Trophoblast cell (in vitro differentiated cells and primary cell): ENCODE data around the gene MLLT1.
A peak's percentile ranks its signal among the peaks of the same experiment; 100 is the strongest.

Experiments used
- DNase-seq, 2 donors: peaks; one replicate each; pipeline ENCODE4 v3.0.0-alpha.2; 2016
- H2AFZ ChIP-seq: 2 replicates; pipeline ENCODE4 v1.6.1; 2013; ENCODE audit warnings: low read length, moderate library complexity, mild to moderate bottlenecking; ENCODE audit not compliant: insufficient read depth, poor library complexity
- H2AK5ac ChIP-seq: 2 replicates; pipeline ENCODE4 v1.6.1; 2013; ENCODE audit warnings: mild to moderate bottlenecking, low read length
- H2BK120ac ChIP-seq: 2 replicates; pipeline ENCODE4 v1.6.1; 2013; ENCODE audit warnings: low read length, mild to moderate bottlenecking, moderate library complexity; ENCODE audit not compliant: insufficient read depth, poor library complexity
- H2BK12ac ChIP-seq: 2 replicates; pipeline ENCODE4 v1.6.1; 2013; ENCODE audit warnings: mild to moderate bottlenecking, low read length, moderate library complexity
- H2BK5ac ChIP-seq: 2 replicates; pipeline ENCODE4 v1.6.1; 2013; ENCODE audit warnings: low read length, low read depth, moderate library complexity, mild to moderate bottlenecking; ENCODE audit not compliant: poor library complexity
- H3K14ac ChIP-seq: 2 replicates; pipeline ENCODE4 v1.6.1; 2013; ENCODE audit warnings: mild to moderate bottlenecking, low read length
- H3K18ac ChIP-seq: 2 replicates; pipeline ENCODE4 v1.6.1; 2013; ENCODE audit warnings: mild to moderate bottlenecking, low read length
- H3K23ac ChIP-seq: 2 replicates; pipeline ENCODE4 v1.6.1; 2013; ENCODE audit warnings: low read length
- H3K27ac ChIP-seq: 2 replicates; pipeline ENCODE4 v1.5.1; 2013; ENCODE audit warnings: low read depth, mild to moderate bottlenecking, inconsistent platforms, low read length, moderate library complexity
- H3K27me3 ChIP-seq: 2 replicates; pipeline ENCODE4 v1.6.1; 2013; ENCODE audit warnings: inconsistent platforms, mild to moderate bottlenecking, low read length, moderate library complexity; ENCODE audit not compliant: insufficient read depth
- H3K36me3 ChIP-seq, 2 experiments: 1 replicate in 1 of 2; 2 replicates in 1 of 2; pipeline ENCODE4 v1.6.1; 2013; ENCODE audit warnings: low read length in 2 of 2, mild to moderate bottlenecking in 2 of 2, moderate library complexity in 1 of 2; ENCODE audit not compliant: insufficient read depth in 2 of 2, control insufficient read depth in 1 of 2
- H3K4ac ChIP-seq: 2 replicates; pipeline ENCODE4 v1.6.1; 2013; ENCODE audit warnings: low read depth, mild to moderate bottlenecking, low read length, moderate library complexity
- H3K4me1 ChIP-seq, 2 experiments: 1 replicate in 1 of 2; 2 replicates in 1 of 2; pipeline ENCODE4 v1.6.1; 2013; ENCODE audit warnings: low read length in 2 of 2, mild to moderate bottlenecking in 2 of 2, moderate library complexity in 1 of 2; ENCODE audit not compliant: insufficient read depth in 2 of 2, control insufficient read depth in 1 of 2
- H3K4me2 ChIP-seq: 2 replicates; pipeline ENCODE4 v1.6.1; 2013; ENCODE audit warnings: inconsistent platforms, mild to moderate bottlenecking, low read length, moderate library complexity
- H3K4me3 ChIP-seq: 2 replicates; pipeline ENCODE4 v1.5.1; 2013; ENCODE audit warnings: mild to moderate bottlenecking, low read depth, low read length, inconsistent platforms
- H3K79me1 ChIP-seq: one replicate; pipeline ENCODE4 v1.6.1; 2013; ENCODE audit warnings: low read length
- H3K79me2 ChIP-seq: 2 replicates; pipeline ENCODE4 v1.6.1; 2013; ENCODE audit warnings: low read length, mild to moderate bottlenecking; ENCODE audit not compliant: control insufficient read depth, insufficient read depth, poor library complexity
- H3K9ac ChIP-seq: 2 replicates; pipeline ENCODE4 v1.6.1; 2013; ENCODE audit warnings: mild to moderate bottlenecking, low read length
- H3K9me3 ChIP-seq: 2 replicates; pipeline ENCODE4 v1.6.1; 2013; ENCODE audit warnings: low read depth, mild to moderate bottlenecking, control low read depth, inconsistent platforms, low read length; ENCODE audit not compliant: insufficient read depth
- H4K12ac ChIP-seq: 2 replicates; pipeline ENCODE4 v1.6.1; 2013; ENCODE audit warnings: low read depth, mild to moderate bottlenecking, low read length, moderate library complexity
- H4K8ac ChIP-seq: 2 replicates; pipeline ENCODE4 v1.6.1; 2013; ENCODE audit warnings: low read depth, mild to moderate bottlenecking, low read length, moderate library complexity
- H4K91ac ChIP-seq: one replicate; pipeline ENCODE4 v1.6.1; 2013; ENCODE audit warnings: low read depth, mild to moderate bottlenecking, low read length, moderate library complexity
- WGBS: extraction: QIAGEN DNeasy Blood & Tissue Kit; methylation state at CpG from one replicate; pipeline ENCODE4 v1.1.7; 2013; ENCODE audit warnings: missing lambda C conversion rate; ENCODE audit not compliant: insufficient read length, insufficient coverage; ENCODE audit errors: extremely low coverage; 5-methylcytosine and 5-hydroxymethylcytosine counted together

Gene MLLT1

GRCh38 chr19:6267552-6268381, 12.0 kb downstream of the MLLT1 start:
- Histone ChIP-seq H3K27me3 (no peaks in the 10 kb centered on the region), H3K9me3 (no peaks in the 10 kb centered on the region), H3K9ac (no peak overlapping the region), H2BK5ac (no peak overlapping the region), H2AK5ac (no peak overlapping the region), H2BK120ac (no peak overlapping the region), H3K79me2 (peaks cover 9% of the 10 kb centered on the region), H4K12ac (no peak overlapping the region), H3K4me1 (peaks cover 9% of the 10 kb centered on the region in 2 experiments), H3K4ac (no peak overlapping the region), H3K4me2 (no peak overlapping the region), H3K36me3 (peaks cover 43 to 44% of the 10 kb centered on the region in 2 experiments), H4K91ac (no peak overlapping the region), H3K23ac (no peak overlapping the region), H2AFZ (no peak overlapping the region), H4K8ac (no peak overlapping the region), H3K79me1 (peaks cover 2% of the 10 kb centered on the region), H3K27ac (no peak overlapping the region), H2BK12ac (no peak overlapping the region), H3K14ac (no peak overlapping the region), H3K18ac (no peak overlapping the region), H3K4me3 (no peak overlapping the region)
- WGBS = no CpG with 5 or more reads among the region's 17 CpGs
- DNase-seq = no peak

GRCh38 chr19:6264803-6265202, 15.0 kb downstream of the MLLT1 start:
- H3K36me3 ChIP-seq = peaks cover 57% of the 10 kb centered on the region in 2 experiments
- no peaks in the 10 kb centered on the region for H3K79me1 ChIP-seq
- H3K4me1 ChIP-seq = peaks cover 0 to 4% of the 10 kb centered on the region in 2 experiments
- H3K4me3 ChIP-seq = no peak overlapping the region
- no peak overlapping the region for H3K23ac ChIP-seq
- H3K79me2 ChIP-seq = no peaks in the 10 kb centered on the region
- H3K9ac ChIP-seq = no peak overlapping the region
- H2AK5ac ChIP-seq = no peak overlapping the region
- no peak overlapping the region for H2BK120ac ChIP-seq
- no peak overlapping the region for H3K18ac ChIP-seq
- no peak overlapping the region for H3K4me2 ChIP-seq
- H3K4ac ChIP-seq = no peak overlapping the region
- no peak for DNase-seq
- H3K9me3 ChIP-seq = no peaks in the 10 kb centered on the region
- no peaks in the 10 kb centered on the region for H3K27me3 ChIP-seq
- H2BK5ac ChIP-seq = no peak overlapping the region
- no peak overlapping the region for H3K27ac ChIP-seq
- H2BK12ac ChIP-seq = no peak overlapping the region
- no peak overlapping the region for H4K91ac ChIP-seq
- H4K12ac ChIP-seq = no peak overlapping the region
- no peak overlapping the region for H2AFZ ChIP-seq
- WGBS = no CpG with 5 or more reads among the region's 4 CpGs
- H4K8ac ChIP-seq = no peak overlapping the region
- no peak overlapping the region for H3K14ac ChIP-seq

- no peak for DNase-seq
- Histone ChIP-seq H3K9me3 (no peaks in the 10 kb centered on the region), H3K36me3 (peaks cover 55% of the 10 kb centered on the region in 2 experiments), H3K18ac (no peak overlapping the region), H3K9ac (no peak overlapping the region), H3K4me3 (no peak overlapping the region), H3K14ac (no peak overlapping the region), H3K4ac (no peak overlapping the region), H4K8ac (no peak overlapping the region), H2AFZ (no peak overlapping the region), H3K27ac (no peak overlapping the region), H3K27me3 (no peaks in the 10 kb centered on the region), H2BK120ac (no peak overlapping the region), H4K91ac (no peak overlapping the region), H3K79me1 (no peaks in the 10 kb centered on the region), H2BK5ac (no peak overlapping the region), H3K4me1 (peaks cover 0 to 4% of the 10 kb centered on the region in 2 experiments), H3K79me2 (no peaks in the 10 kb centered on the region), H2BK12ac (no peak overlapping the region), H3K23ac (no peak overlapping the region), H3K4me2 (no peak overlapping the region), H4K12ac (no peak overlapping the region), H2AK5ac (no peak overlapping the region)
- no CpG with 5 or more reads among the region's 18 CpGs for WGBS
Measured at GRCh38 chr19:6263735-6264444, 15.9 kb downstream of the MLLT1 start.

- Histone ChIP-seq H3K4ac (peak overlapping the region; percentile 27), H2BK5ac (no peak overlapping the region), H4K8ac (no peak overlapping the region), H3K27ac (no peak overlapping the region), H2AFZ (no peak overlapping the region), H2AK5ac (no peak overlapping the region), H3K36me3 (peaks cover 55 to 56% of the 10 kb centered on the region in 2 experiments), H4K91ac (no peak overlapping the region), H3K14ac (no peak overlapping the region), H4K12ac (no peak overlapping the region), H3K79me1 (no peaks in the 10 kb centered on the region), H3K18ac (peak overlapping the region; percentile 4), H3K4me3 (no peak overlapping the region), H3K9ac (no peak overlapping the region), H2BK12ac (no peak overlapping the region), H3K4me1 (peaks cover 0 to 4% of the 10 kb centered on the region in 2 experiments), H3K4me2 (no peak overlapping the region), H3K9me3 (no peaks in the 10 kb centered on the region), H3K27me3 (no peaks in the 10 kb centered on the region), H3K23ac (no peak overlapping the region), H3K79me2 (no peaks in the 10 kb centered on the region), H2BK120ac (no peak overlapping the region)
- no CpG with 5 or more reads among the region's 12 CpGs for WGBS
- DNase-seq = no peak
Measured at GRCh38 chr19:6263306-6263705, 16.5 kb downstream of the MLLT1 start.
